ENCODE data around the gene SLIT3. TPM values are rescaled to one million over a fixed set of nuclear protein-coding genes. Genes with fewer than 3 reads are reported as not detected.

SLIT3 gene
- total RNA-seq, 1 donor from 2014 or later, result 0.75 TPM

GRCh38 chr5:168660691-168661090, 640.2 kb downstream of the SLIT3 start:
- Mint-ChIP-seq H3K4me3 (no peak overlapping the region), H3K27ac (no peak overlapping the region), H3K36me3 (ENCODE audit: low read depth) (no peaks in the 10 kb centered on the region), H3K27me3 (peaks cover 6% of the 10 kb centered on the region), H3K9me3 (no peaks in the 10 kb centered on the region), H3K4me1 (no peaks in the 10 kb centered on the region)
- intact Hi-C loops (cut with micrococcal nuclease), result no loop called here
- DNase-seq, result no peak

GRCh38 chr5:168659286-168659847, 641.6 kb downstream of the SLIT3 start:
- Mint-ChIP-seq H3K4me1 (no peaks in the 10 kb centered on the region), H3K36me3 (ENCODE audit: low read depth) (no peaks in the 10 kb centered on the region), H3K9me3 (no peaks in the 10 kb centered on the region), H3K27me3 (peaks cover 6% of the 10 kb centered on the region), H3K27ac (no peak overlapping the region), H3K4me3 (no peak overlapping the region)
- DNase-seq, result no peak
- intact Hi-C loops (cut with micrococcal nuclease), result no loop called here

GRCh38 chr5:168658394-168658793, 642.5 kb downstream of the SLIT3 start:
- no peaks in the 10 kb centered on the region for H3K4me1 Mint-ChIP-seq
- no peaks in the 10 kb centered on the region for H3K9me3 Mint-ChIP-seq
- intact Hi-C loops (cut with micrococcal nuclease), result no loop called here
- no peak overlapping the region for H3K4me3 Mint-ChIP-seq
- H3K36me3 Mint-ChIP-seq (ENCODE audit: low read depth), result no peaks in the 10 kb centered on the region
- no peak overlapping the region for H3K27ac Mint-ChIP-seq
- DNase-seq, result no peak
- peaks cover 6% of the 10 kb centered on the region for H3K27me3 Mint-ChIP-seq

GRCh38 chr5:168656633-168657032, 644.3 kb downstream of the SLIT3 start:
- Mint-ChIP-seq H3K27me3 (peaks cover 3% of the 10 kb centered on the region), H3K27ac (no peak overlapping the region), H3K9me3 (no peaks in the 10 kb centered on the region), H3K4me1 (no peaks in the 10 kb centered on the region), H3K4me3 (no peak overlapping the region), H3K36me3 (ENCODE audit: low read depth) (no peaks in the 10 kb centered on the region)
- no peak for DNase-seq
- intact Hi-C loops (cut with micrococcal nuclease), result no loop called here

- DNase-seq, result no peak
- intact Hi-C loops (cut with micrococcal nuclease), result no loop called here
- Mint-ChIP-seq H3K27me3 (peaks cover 1% of the 10 kb centered on the region), H3K36me3 (ENCODE audit: low read depth) (no peaks in the 10 kb centered on the region), H3K4me1 (no peaks in the 10 kb centered on the region), H3K27ac (no peak overlapping the region), H3K4me3 (no peak overlapping the region), H3K9me3 (no peaks in the 10 kb centered on the region)
Observed at GRCh38 chr5:168655316-168655715, 645.6 kb downstream of the SLIT3 start.

GRCh38 chr5:168654211-168654721, 646.7 kb downstream of the SLIT3 start:
- no peak for DNase-seq
- Mint-ChIP-seq H3K27ac (no peak overlapping the region), H3K27me3 (peaks cover 2% of the 10 kb centered on the region), H3K9me3 (no peaks in the 10 kb centered on the region), H3K36me3 (ENCODE audit: low read depth) (no peaks in the 10 kb centered on the region), H3K4me1 (no peaks in the 10 kb centered on the region), H3K4me3 (no peak overlapping the region)
- intact Hi-C loops (cut with micrococcal nuclease), result no loop called here

- no peak overlapping the region for H3K27ac Mint-ChIP-seq
- H3K4me1 Mint-ChIP-seq, result no peaks in the 10 kb centered on the region
- DNase-seq, result no peak
- H3K36me3 Mint-ChIP-seq (ENCODE audit: low read depth), result no peaks in the 10 kb centered on the region
- peaks cover 2% of the 10 kb centered on the region for H3K27me3 Mint-ChIP-seq
- intact Hi-C loops (cut with micrococcal nuclease), result no loop called here
- no peak overlapping the region for H3K4me3 Mint-ChIP-seq
- no peaks in the 10 kb centered on the region for H3K9me3 Mint-ChIP-seq
Observed at GRCh38 chr5:168653626-168654025, 647.3 kb downstream of the SLIT3 start.

GRCh38 chr5:168651648-168652047, 649.3 kb downstream of the SLIT3 start:
- no peak for DNase-seq
- Mint-ChIP-seq H3K27ac (no peak overlapping the region), H3K36me3 (ENCODE audit: low read depth) (no peaks in the 10 kb centered on the region), H3K9me3 (no peaks in the 10 kb centered on the region), H3K4me1 (no peaks in the 10 kb centered on the region), H3K4me3 (no peak overlapping the region), H3K27me3 (peaks cover 2% of the 10 kb centered on the region)
- intact Hi-C loops (cut with micrococcal nuclease), result no loop called here

- no peak for DNase-seq
- Mint-ChIP-seq H3K27me3 (peaks cover 2% of the 10 kb centered on the region), H3K36me3 (ENCODE audit: low read depth) (no peaks in the 10 kb centered on the region), H3K4me3 (no peak overlapping the region), H3K4me1 (no peaks in the 10 kb centered on the region), H3K9me3 (no peaks in the 10 kb centered on the region), H3K27ac (no peak overlapping the region)
- intact Hi-C loops (cut with micrococcal nuclease), result no loop called here
Observed at GRCh38 chr5:168649306-168649705, 651.6 kb downstream of the SLIT3 start.

- Mint-ChIP-seq H3K9me3 (no peaks in the 10 kb centered on the region), H3K27me3 (peaks cover 2% of the 10 kb centered on the region), H3K4me3 (no peak overlapping the region), H3K36me3 (ENCODE audit: low read depth) (no peaks in the 10 kb centered on the region), H3K27ac (no peak overlapping the region), H3K4me1 (no peaks in the 10 kb centered on the region)
- intact Hi-C loops (cut with micrococcal nuclease), result no loop called here
- DNase-seq, result no peak
Observed at GRCh38 chr5:168648576-168648975, 652.4 kb downstream of the SLIT3 start.

- intact Hi-C loops (cut with micrococcal nuclease), result no loop called here
- Mint-ChIP-seq H3K27me3 (peaks cover 2% of the 10 kb centered on the region), H3K9me3 (no peaks in the 10 kb centered on the region), H3K4me3 (no peak overlapping the region), H3K36me3 (ENCODE audit: low read depth) (no peaks in the 10 kb centered on the region), H3K4me1 (no peaks in the 10 kb centered on the region), H3K27ac (no peak overlapping the region)
- DNase-seq, result no peak
Observed at GRCh38 chr5:168648016-168648415, 652.9 kb downstream of the SLIT3 start.

GRCh38 chr5:168647083-168647482, 653.9 kb downstream of the SLIT3 start:
- Mint-ChIP-seq H3K4me1 (no peaks in the 10 kb centered on the region), H3K27me3 (peaks cover 2% of the 10 kb centered on the region), H3K9me3 (no peaks in the 10 kb centered on the region), H3K36me3 (ENCODE audit: low read depth) (no peaks in the 10 kb centered on the region), H3K27ac (no peak overlapping the region), H3K4me3 (no peak overlapping the region)
- intact Hi-C loops (cut with micrococcal nuclease), result no loop called here
- DNase-seq, result no peak

- no peaks in the 10 kb centered on the region for H3K36me3 Mint-ChIP-seq (ENCODE audit: low read depth)
- H3K4me3 Mint-ChIP-seq, result no peak overlapping the region
- DNase-seq, result no peak
- no peaks in the 10 kb centered on the region for H3K9me3 Mint-ChIP-seq
- H3K27me3 Mint-ChIP-seq, result peaks cover 2% of the 10 kb centered on the region
- no peak overlapping the region for H3K27ac Mint-ChIP-seq
- intact Hi-C loops (cut with micrococcal nuclease), result no loop called here
- no peaks in the 10 kb centered on the region for H3K4me1 Mint-ChIP-seq
Observed at GRCh38 chr5:168646335-168646734, 654.6 kb downstream of the SLIT3 start.

GRCh38 chr5:168645195-168645594, 655.7 kb downstream of the SLIT3 start:
- intact Hi-C loops (cut with micrococcal nuclease), result no loop called here
- H3K36me3 Mint-ChIP-seq (ENCODE audit: low read depth), result no peaks in the 10 kb centered on the region
- no peak overlapping the region for H3K27ac Mint-ChIP-seq
- no peak overlapping the region for H3K4me3 Mint-ChIP-seq
- no peaks in the 10 kb centered on the region for H3K4me1 Mint-ChIP-seq
- no peaks in the 10 kb centered on the region for H3K9me3 Mint-ChIP-seq
- H3K27me3 Mint-ChIP-seq, result peaks cover under 1% of the 10 kb centered on the region
- DNase-seq, result no peak

GRCh38 chr5:168642019-168642418, 658.9 kb downstream of the SLIT3 start:
- Mint-ChIP-seq H3K4me1 (no peaks in the 10 kb centered on the region), H3K27ac (no peak overlapping the region), H3K4me3 (no peak overlapping the region), H3K36me3 (ENCODE audit: low read depth) (no peaks in the 10 kb centered on the region), H3K9me3 (no peaks in the 10 kb centered on the region), H3K27me3 (no peaks in the 10 kb centered on the region)
- intact Hi-C loops (cut with micrococcal nuclease), result no loop called here
- no peak for DNase-seq

Measured in activated CD4-positive, alpha-beta T cell treated with anti-CD3 and anti-CD28 coated beads, Interleukin-2, amount 10 ng/mL, durations not matched to agents 24 days and 14 days (primary cell).